Esophagus muscularis mucosa (tissue), 4 donors: ENCODE results near the gene ATRIP. TPM values are rescaled to one million over a fixed set of nuclear protein-coding genes. Genes with fewer than 3 reads are reported as not detected.
A peak's percentile ranks its signal among the peaks of the same experiment; 100 is the strongest.

Source experiments
- DNase-seq: peaks from one replicate; pipeline ENCODE4 v3.0.0-alpha.2; 2017; ENCODE audit errors: extremely low spot score
- H3K27ac ChIP-seq, 4 donors: fragments of 200-600 bp; sonication (generic); replicated peaks in 1 of 4; 1 replicate in 3 of 4; 2 replicates in 1 of 4; pipeline ENCODE4 v1.5.1; 2016 to 2019; ENCODE audit warnings: mild to moderate bottlenecking in 1 of 4
- H3K27me3 ChIP-seq, 4 donors: fragments of 200-600 bp; sonication (generic); one replicate each; pipeline versions ENCODE4 v1.5.1 to v1.6.0; 2016 to 2019
- H3K36me3 ChIP-seq, 4 donors: fragments of 200-600 bp; sonication (generic); one replicate each; pipeline ENCODE4 v1.5.1; 2016 to 2019
- H3K4me1 ChIP-seq, 4 donors: fragments of 200-600 bp; sonication (generic); one replicate each; pipeline ENCODE4 v1.5.1; 2016 to 2019
- H3K4me3 ChIP-seq, 4 donors: fragments of 200-600 bp; sonication (generic); 1 replicate in 2 of 4; 2 replicates in 2 of 4; pipeline ENCODE4 v1.5.1; 2016 to 2019; ENCODE audit warnings: mild to moderate bottlenecking in 4 of 4, moderate library complexity in 1 of 4
- H3K9me3 ChIP-seq, 4 donors: fragments of 200-600 bp; sonication (generic); 1 replicate in 3 of 4; 2 replicates in 1 of 4; pipeline ENCODE4 v1.5.1; 2016 to 2019
- CTCF ChIP-seq, 3 experiments: fragments of 200-600 bp in 2 of 3; fragments of 450-650 bp in 1 of 3; sonication (generic) in 2 of 3; IDR thresholded peaks; one replicate each; pipeline ENCODE4 v1.5.1; 2017 to 2019; ENCODE audit warnings: antibody characterized with exemption in 3 of 3, mild to moderate bottlenecking in 2 of 3, moderate library complexity in 1 of 3
- EP300 ChIP-seq: sonication (generic); formaldehyde crosslinking; IDR thresholded peaks from one replicate; pipeline ENCODE4 v1.6.1; 2017; ENCODE audit warnings: antibody characterized with exemption
- POLR2A ChIP-seq: fragments of 450-650 bp; IDR thresholded peaks from one replicate; pipeline ENCODE4 v1.6.1; 2017; ENCODE audit warnings: antibody characterized with exemption, moderate library complexity, mild to moderate bottlenecking, low read depth
- POLR2AphosphoS5 ChIP-seq, 2 donors: sonication (generic); formaldehyde crosslinking; IDR thresholded peaks; one replicate each; pipeline ENCODE4 v1.6.1; 2017; ENCODE audit warnings: antibody characterized with exemption in 2 of 2
- WGBS: methylation state at CpG from one replicate; pipeline ENCODE4 v1.1.5; 2018; 5-methylcytosine and 5-hydroxymethylcytosine counted together
- intact Hi-C: fragments of 100-400 bp; cut with DNase I; formaldehyde crosslinking; loops from one replicate; pipeline ENCODE4 v1.15.1; 2023
- total RNA-seq, 4 donors: library from RNA; depleted of rRNA; stranded (reverse); fragments of >200 nt; gene quantifications; one replicate each; pipeline versions ENCODE4 v1.1.0 to v1.2.1, GENCODE V29; 2016

Gene ATRIP
- total RNA-seq: 1 to 10 TPM; 4.2 to 8.5 (median 5.3) TPM

- TF ChIP-seq POLR2AphosphoS5 (IDR thresholded peaks at IDR 0.05): peak; percentile 98
- peak; percentile 76 for TF ChIP-seq POLR2A
- peak in 1 of 3 experiments; percentile 10 for TF ChIP-seq CTCF (IDR thresholded peaks at IDR 0.05)
- no peak for TF ChIP-seq EP300
- no peaks in the 10 kb centered on the region for H3K27me3 ChIP-seq
- no peaks in the 10 kb centered on the region for H3K9me3 ChIP-seq
- WGBS: 0% methylated on average over 18 of the region's 91 CpGs
- peaks cover 14 to 39% (median 35%) of the 10 kb centered on the region in 4 donors for H3K36me3 ChIP-seq
- peak within 1 kb of the TSS; percentile 88 to 98 (median 94) for H3K27ac ChIP-seq
- DNase-seq: no peak
- intact Hi-C loops: loop anchor here (10.0 kb wide), 1 partner anchor 58 kb away; the partner anchor contains the start of gene SHISA5
- H3K4me1 ChIP-seq: peaks cover 21 to 40% (median 33%) of the 10 kb centered on the region in 4 donors
- H3K4me3 ChIP-seq: peak within 1 kb of the TSS; percentile 76 to 91 (median 86)
Measured at GRCh38 chr3:48446425-48447193, at the start of gene ATRIP. Gene ATRIP (plus strand): TSS chr3:48446737. CDS start chr3:48446846, 109 bp downstream.

GRCh38 chr3:48397767-48398681, 48.5 kb upstream of the ATRIP start:
- Histone ChIP-seq H3K4me3 (no peak overlapping the region), H3K27me3 (peaks cover 0 to 12% (median 0%) of the 10 kb centered on the region in 4 donors), H3K4me1 (peaks cover 14 to 22% (median 21%) of the 10 kb centered on the region in 4 donors), H3K36me3 (peaks cover 0 to 1% (median 0%) of the 10 kb centered on the region in 4 donors), H3K9me3 (no peaks in the 10 kb centered on the region), H3K27ac (no peak overlapping the region)
- DNase-seq: peak; percentile 86
- intact Hi-C loops: loop anchor here (10.0 kb wide), 1 partner anchor 123 kb away; no protein-coding TSS in a partner anchor
- TF ChIP-seq POLR2A: no peak
- TF ChIP-seq POLR2AphosphoS5 (IDR thresholded peaks at IDR 0.05): no peak
- TF ChIP-seq CTCF (IDR thresholded peaks at IDR 0.05): no peak
- 71% methylated on average over 3 of the region's 9 CpGs for WGBS

GRCh38 chr3:48398701-48399386, 47.7 kb upstream of the ATRIP start:
- H3K9me3 ChIP-seq: no peaks in the 10 kb centered on the region
- no peak for DNase-seq
- 70% methylated on average over 7 of the region's 11 CpGs for WGBS
- H3K4me3 ChIP-seq: no peak overlapping the region
- TF ChIP-seq POLR2AphosphoS5 (IDR thresholded peaks at IDR 0.05) (no peak), EP300 (no peak), CTCF (IDR thresholded peaks at IDR 0.05) (no peak), POLR2A (no peak)
- H3K27me3 ChIP-seq: peaks cover 0 to 7% (median 0%) of the 10 kb centered on the region in 4 donors
- intact Hi-C loops: loop anchor here (10.0 kb wide), 1 partner anchor 124 kb away; no protein-coding TSS in a partner anchor
- peak overlapping the region in 3 of 4 donors; percentile 17 to 95 (median 28) for H3K27ac ChIP-seq
- peaks cover 4 to 5% (median 5%) of the 10 kb centered on the region in 4 donors for H3K36me3 ChIP-seq
- peaks cover 14 to 31% (median 29%) of the 10 kb centered on the region in 4 donors for H3K4me1 ChIP-seq
